OCI-LY3 (cell line): ENCODE measurements around the gene ARMH4.

Experiments
- CTCF ChIP-seq: fragments of 200-600, 300-600 bp; sonication (generic); IDR thresholded peaks from 2 replicates; pipeline ENCODE4 v1.5.1; 2014; ENCODE audit warnings: antibody characterized with exemption, low read length, low read depth
- EZH2phosphoT487 ChIP-seq: fragments of 200-600 bp; shearing (Covaris generic); IDR thresholded peaks from 2 replicates; pipeline ENCODE4 v1.6.1; 2018; ENCODE audit warnings: antibody characterized with exemption, mixed run types, low read depth

- no peak for TF ChIP-seq CTCF
- no peak for TF ChIP-seq EZH2phosphoT487
Measured at GRCh38 chr14:58149196-58149595, 2.8 kb downstream of the ARMH4 start.
